ENCODE results near the gene NCOA3.

The NCOA3 gene

GRCh38 chr20:47629907-47630306 lies 128.2 kb downstream of the NCOA3 start:
- DNase-seq (ENCODE audit: low read depth, low spot score): no peak

- no peak for DNase-seq (ENCODE audit: low read depth, low spot score)
These were observed 129.4 kb downstream of the NCOA3 start for GRCh38 chr20:47631078-47631477.

- DNase-seq (ENCODE audit: low read depth, low spot score): no peak
These were observed 133.6 kb downstream of the NCOA3 start for GRCh38 chr20:47635256-47635655.

DNA sequence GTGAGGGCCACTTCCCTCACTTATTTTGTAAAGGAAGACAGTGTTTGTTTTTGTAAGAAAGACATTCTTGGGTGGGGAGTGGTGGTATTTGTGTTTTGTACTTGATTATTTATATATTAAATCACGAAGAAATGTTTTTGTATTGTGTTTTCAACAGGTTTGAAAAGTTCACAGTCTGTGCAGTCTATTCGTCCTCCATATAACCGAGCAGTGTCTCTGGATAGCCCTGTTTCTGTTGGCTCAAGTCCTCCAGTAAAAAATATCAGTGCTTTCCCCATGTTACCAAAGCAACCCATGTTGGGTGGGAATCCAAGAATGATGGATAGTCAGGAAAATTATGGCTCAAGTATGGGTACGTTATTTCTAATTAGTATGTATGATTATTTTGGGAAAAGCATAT lies 137.2 kb downstream of the NCOA3 start:
- no peak for DNase-seq (ENCODE audit: low read depth, low spot score)

DNA sequence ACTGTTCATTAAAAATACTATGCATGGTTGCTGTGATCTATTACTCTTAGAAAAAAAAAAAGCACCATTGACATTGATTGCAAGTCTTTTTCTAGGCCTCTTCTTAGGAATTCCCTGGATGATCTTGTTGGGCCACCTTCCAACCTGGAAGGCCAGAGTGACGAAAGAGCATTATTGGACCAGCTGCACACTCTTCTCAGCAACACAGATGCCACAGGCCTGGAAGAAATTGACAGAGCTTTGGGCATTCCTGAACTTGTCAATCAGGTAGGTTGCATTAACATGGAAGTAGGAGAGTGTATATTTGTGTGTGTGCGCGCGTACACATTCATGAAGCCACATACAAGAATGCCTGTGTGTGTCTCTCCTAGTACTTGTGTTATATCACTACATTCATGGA lies 140.4 kb downstream of the NCOA3 start:
- DNase-seq (ENCODE audit: low read depth, low spot score): no peak

DNA sequence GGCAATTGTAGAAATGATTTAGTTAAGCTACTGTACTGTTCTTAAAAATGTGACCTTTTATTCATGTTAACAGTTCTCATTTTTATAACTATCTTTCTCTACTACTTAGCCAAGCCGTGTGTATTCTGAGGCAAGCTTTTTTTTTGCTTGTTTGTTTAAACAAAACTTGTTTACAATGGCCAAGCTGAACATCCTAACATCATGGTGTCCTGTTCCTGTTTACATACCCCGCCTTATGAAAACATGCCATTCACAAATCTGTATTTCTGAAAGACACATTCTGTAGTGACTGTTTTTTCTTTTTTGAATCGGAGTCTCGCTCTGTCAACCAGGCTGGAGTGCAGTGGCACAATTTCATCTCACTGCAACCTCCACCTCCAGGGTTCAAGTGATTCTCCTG lies 140.9 kb downstream of the NCOA3 start:
- no peak for DNase-seq (ENCODE audit: low read depth, low spot score)

DNA sequence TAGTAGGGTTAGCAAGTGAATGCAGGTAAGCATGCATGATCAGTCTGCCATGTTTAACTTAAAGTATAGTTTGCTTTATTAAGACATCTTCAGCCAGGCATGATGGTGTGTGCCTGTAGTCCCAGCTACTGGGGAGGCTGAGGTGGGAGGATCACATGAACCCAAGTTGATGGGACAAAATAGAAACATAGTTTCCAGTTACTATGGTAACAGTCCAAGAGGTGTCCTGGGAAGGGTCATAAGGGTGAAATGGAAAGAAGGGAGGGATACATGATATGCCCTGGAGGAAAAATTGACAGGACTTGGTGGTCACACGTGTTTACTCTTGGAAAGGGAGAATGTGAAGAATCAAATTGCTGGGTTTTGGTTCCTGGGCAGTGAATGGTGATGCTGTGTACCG lies 143.9 kb downstream of the NCOA3 start:
- DNase-seq (ENCODE audit: low read depth, low spot score): no peak

GRCh38 chr20:47647994-47648393 lies 146.3 kb downstream of the NCOA3 start:
- DNase-seq (ENCODE audit: low read depth, low spot score): no peak

DNA sequence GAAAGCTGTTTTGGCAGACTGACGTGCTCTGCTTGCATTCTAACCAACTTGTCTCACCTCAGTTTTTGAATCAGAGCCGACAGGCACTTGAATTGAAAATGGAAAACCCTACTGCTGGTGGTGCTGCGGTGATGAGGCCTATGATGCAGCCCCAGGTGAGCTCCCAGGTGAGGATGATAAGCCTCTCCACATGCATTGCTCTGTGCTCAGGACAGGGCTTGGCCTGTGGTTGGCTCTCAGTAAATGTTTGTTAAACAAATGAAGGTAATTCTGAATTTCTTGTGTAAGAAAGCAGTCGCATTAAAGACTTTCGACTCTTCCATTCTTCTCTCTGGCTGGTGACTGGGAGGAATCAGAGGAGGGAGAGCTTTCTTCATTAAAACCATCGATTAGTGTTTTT lies 147.3 kb downstream of the NCOA3 start:
- DNase-seq (ENCODE audit: low read depth, low spot score): no peak

GRCh38 chr20:47652301-47652700 lies 150.6 kb downstream of the NCOA3 start:
- DNase-seq (ENCODE audit: low read depth, low spot score): no peak

DNA sequence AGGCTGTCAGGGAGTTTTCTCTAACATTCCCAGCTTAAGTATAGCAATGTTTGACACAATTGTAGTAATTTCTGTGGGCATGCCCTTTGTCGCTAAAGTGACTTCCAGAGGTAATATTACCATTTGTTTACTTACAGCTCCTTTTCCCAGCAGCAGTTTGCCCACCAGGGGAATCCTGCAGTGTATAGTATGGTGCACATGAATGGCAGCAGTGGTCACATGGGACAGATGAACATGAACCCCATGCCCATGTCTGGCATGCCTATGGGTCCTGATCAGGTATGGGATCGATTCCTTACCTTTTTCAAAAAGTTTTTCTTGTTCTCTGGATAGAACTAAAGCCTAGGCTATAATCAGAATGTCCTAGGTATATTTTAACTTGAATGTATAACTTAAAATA lies 151.1 kb downstream of the NCOA3 start:
- no peak for DNase-seq (ENCODE audit: low read depth, low spot score)

GRCh38 chr20:47653869-47654268 lies 152.2 kb downstream of the NCOA3 start:
- DNase-seq (ENCODE audit: low read depth, low spot score): no peak

DNA sequence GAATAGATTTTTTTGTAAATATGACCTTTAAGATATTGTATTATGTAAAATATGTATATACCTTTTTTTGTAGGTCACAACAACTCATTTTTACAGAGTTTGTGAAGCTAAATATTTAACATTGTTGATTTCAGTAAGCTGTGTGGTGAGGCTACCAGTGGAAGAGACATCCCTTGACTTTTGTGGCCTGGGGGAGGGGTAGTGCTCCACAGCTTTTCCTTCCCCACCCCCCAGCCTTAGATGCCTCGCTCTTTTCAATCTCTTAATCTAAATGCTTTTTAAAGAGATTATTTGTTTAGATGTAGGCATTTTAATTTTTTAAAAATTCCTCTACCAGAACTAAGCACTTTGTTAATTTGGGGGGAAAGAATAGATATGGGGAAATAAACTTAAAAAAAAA lies 152.7 kb downstream of the NCOA3 start:
- DNase-seq (ENCODE audit: low read depth, low spot score): no peak

DNA sequence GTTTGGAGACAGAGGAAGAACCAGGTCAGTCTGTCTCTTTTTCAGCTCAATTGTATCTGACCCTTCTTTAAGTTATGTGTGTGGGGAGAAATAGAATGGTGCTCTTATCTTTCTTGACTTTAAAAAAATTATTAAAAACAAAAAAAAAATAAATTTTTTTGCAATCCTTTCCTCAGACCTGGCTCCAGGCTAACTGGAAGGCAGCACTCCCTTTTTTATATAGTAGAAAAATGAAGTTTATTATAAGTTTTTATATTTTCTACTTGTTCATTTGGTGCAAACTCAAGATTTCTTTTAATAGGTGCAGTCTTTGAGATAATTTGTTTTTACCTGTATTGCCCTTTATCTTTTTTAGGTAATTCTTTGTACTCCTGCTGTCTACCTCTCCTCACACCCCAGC lies 153.9 kb downstream of the NCOA3 start:
- no peak for DNase-seq (ENCODE audit: low read depth, low spot score)

DNA sequence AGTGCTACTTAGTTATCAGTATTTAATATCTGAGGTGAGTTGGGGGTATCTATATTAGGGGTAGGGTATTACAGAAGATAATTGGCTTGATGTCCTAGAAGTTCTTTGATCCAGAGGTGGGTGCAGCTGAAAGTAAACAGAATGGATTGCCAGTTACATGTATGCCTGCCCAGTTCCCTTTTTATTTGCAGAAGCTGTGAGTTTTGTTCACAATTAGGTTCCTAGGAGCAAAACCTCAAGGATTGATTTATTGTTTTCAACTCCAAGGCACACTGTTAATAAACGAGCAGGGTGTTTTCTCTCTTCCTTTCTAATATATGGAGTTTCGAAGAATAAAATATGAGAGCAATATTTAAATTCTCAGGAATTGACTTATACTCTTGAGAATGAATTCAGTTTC lies 154.6 kb downstream of the NCOA3 start:
- DNase-seq (ENCODE audit: low read depth, low spot score): no peak

GRCh38 chr20:47659904-47660601 lies 158.4 kb downstream of the NCOA3 start:
- no peak for DNase-seq (ENCODE audit: low read depth, low spot score)

DNA sequence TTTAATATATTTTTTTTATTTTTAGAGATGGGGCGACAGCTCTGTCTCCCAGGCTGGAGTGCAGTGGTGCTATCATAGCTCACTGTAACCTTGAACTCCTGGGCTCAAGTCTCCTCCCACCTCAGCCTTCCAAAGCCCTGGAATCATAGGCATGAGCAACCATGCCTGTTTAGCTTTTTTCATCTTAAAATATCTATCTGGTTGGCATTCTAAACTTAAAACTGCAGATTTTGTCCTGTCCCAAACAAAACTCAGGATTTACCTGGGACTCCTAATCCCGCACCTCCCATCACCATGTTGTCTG lies 158.9 kb downstream of the NCOA3 start:
- DNase-seq (ENCODE audit: low read depth, low spot score): no peak

DNA sequence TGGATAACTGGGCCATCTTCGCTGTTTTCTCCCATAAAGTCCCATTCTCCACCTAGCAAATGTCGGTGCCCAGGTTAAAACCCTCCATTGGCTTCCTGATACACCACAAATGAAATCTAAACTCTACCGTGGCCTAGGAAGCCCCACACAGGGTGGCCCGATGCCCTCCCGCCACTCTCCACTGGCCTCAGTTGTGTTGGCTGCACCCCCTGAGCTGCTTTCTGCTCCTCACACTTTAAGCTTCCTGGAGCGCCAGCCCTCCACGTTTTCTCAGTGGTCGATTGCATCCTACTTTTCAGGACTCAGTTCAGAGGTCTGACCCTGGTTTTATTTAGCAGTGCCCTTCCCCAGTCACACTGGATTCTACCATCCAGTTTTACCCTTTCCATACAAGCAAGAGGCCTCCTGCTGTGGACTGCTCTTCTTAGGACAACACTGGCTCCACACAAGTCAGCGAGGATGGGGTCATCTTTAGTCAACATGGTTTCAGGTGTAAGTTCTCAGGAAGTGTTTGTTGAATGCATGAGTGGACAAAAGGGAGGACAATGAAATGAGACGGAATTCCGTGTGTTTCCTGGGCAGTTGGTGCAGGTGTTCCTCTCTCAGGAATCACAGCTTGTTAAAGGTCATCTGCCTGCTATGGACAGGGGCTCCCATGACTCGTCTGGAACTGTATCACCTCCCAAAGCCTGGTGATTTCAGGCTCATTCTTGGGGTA lies 159.5 kb downstream of the NCOA3 start:
- no peak for DNase-seq (ENCODE audit: low read depth, low spot score)

DNA sequence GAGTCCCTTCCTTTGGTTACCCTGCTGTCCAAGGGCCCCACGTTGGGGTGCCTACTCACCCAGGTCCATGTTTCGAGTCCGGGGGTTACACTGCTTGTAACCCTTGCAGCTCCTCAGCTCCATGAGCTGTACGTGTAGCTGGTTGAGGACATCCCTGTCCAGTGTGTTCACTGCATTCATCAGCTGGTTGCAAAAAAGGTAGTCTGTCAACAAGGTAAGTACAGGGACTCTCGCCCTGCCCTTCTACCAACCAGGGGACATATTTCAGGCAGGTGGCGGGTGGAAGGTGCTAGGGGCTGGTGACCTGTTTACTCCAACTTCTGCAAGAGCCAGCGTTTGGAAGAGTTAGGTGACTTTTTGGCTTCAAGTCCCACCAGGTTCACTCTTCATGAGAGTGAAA lies 160.0 kb downstream of the NCOA3 start:
- DNase-seq (ENCODE audit: low read depth, low spot score): no peak

- no peak for DNase-seq (ENCODE audit: low read depth, low spot score)
These were observed 161.0 kb downstream of the NCOA3 start for GRCh38 chr20:47662483-47663353.

DNA sequence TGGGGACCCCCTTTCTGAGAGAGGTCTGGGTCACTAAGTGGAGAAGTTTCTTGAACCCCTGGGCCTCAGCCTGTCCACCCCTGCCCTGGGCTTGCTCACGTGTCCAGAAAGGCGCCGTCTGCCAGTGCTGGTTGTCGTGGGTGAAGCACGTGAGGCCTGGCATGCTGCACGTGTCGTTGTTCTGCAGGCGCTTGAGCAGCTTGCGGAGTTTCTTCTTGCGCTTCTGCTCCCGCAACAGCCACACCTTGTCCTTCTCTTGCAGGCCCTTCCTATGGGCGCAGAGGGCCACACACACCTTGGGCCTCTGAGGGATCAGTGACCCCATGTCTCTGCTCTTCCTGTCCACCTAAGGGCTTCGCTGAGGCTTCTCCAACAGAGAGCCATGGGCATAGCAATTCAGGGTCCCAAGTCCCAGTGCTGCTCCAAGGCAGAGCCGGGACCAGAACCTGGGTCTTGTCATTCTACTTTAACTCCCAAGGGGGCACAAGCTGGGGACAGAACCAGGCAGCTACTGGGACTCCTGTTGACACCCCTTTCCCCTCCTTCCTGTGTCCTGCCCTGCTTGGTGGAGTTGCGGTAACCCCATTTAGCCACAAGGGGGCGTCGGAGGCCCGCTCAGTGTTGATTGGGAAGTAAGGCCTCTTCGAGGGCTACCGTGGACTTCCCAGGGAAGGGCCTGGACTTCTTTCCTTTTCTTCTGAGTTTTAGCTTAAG lies 161.8 kb downstream of the NCOA3 start:
- DNase-seq (ENCODE audit: low read depth, low spot score): peak; percentile 44

GRCh38 chr20:47664068-47664437 lies 162.4 kb downstream of the NCOA3 start:
- DNase-seq (ENCODE audit: low read depth, low spot score): no peak

Data from activated CD4-positive, CD25-positive, alpha-beta regulatory T cell treated with anti-CD3 and anti-CD28 coated beads, Interleukin-2, amount 50 U/mL, for 16 hours (primary cell).